HepG2 (cell line): Measurements from ENCODE around the gene ZNF367. TPM values are rescaled to one million over a fixed set of nuclear protein-coding genes. Genes with fewer than 3 reads are reported as not detected.

ENCODE experiments used
- CENPX ChIP-seq: sonication (generic); formaldehyde crosslinking; IDR thresholded peaks from 2 replicates; pipeline ENCODE4 v1.9.0; 2021; ENCODE audit warnings: mild to moderate bottlenecking, missing genetic modification reagents, moderate library complexity
- DNMT1 ChIP-seq: sonication (generic); formaldehyde crosslinking; IDR thresholded peaks from 2 replicates; pipeline ENCODE4 v1.5.1; 2020; ENCODE audit warnings: mild to moderate bottlenecking, missing genetic modification reagents
- GATAD1 ChIP-seq: IDR thresholded peaks from 2 replicates; pipeline ENCODE4 v1.6.1; 2016; ENCODE audit warnings: missing genetic modification reagents, missing compliant biosample characterization
- KDM4B ChIP-seq: sonication (generic); formaldehyde crosslinking; IDR thresholded peaks from 2 replicates; pipeline ENCODE4 v1.4.0; 2020; ENCODE audit warnings: missing genetic modification reagents
- MEF2D ChIP-seq: sonication (generic); formaldehyde crosslinking; IDR thresholded peaks from 2 replicates; pipeline ENCODE4 v1.5.1; 2020; ENCODE audit warnings: mild to moderate bottlenecking, missing genetic modification reagents
- MIER3 ChIP-seq: IDR thresholded peaks from 2 replicates; pipeline ENCODE4 v1.6.1; 2016; ENCODE audit warnings: missing compliant biosample characterization, borderline replicate concordance
- NONO ChIP-seq, 2 experiments: fragments of 450-650 bp in 1 of 2; sonication (generic) in 1 of 2; formaldehyde crosslinking in 1 of 2; IDR thresholded peaks in 1 of 2; conservative IDR thresholded peaks in 1 of 2; 2 replicates each; pipeline versions ENCODE4 v1.6.1 to v1.8.0; 2017 to 2022; ENCODE audit warnings: mild to moderate bottlenecking in 1 of 2, missing genetic modification reagents in 1 of 2, moderate library complexity in 1 of 2
- POLR2G ChIP-seq: fragments of 200-400 bp; formaldehyde crosslinking; IDR thresholded peaks from 2 replicates; pipeline ENCODE4 v1.6.1; 2018; ENCODE audit warnings: mild to moderate bottlenecking, low read depth, low read length, moderate library complexity
- ZNF136 ChIP-seq: sonication (generic); formaldehyde crosslinking; IDR thresholded peaks from 2 replicates; pipeline ENCODE4 v1.8.1; 2022; ENCODE audit warnings: low read depth, mild to moderate bottlenecking, moderate library complexity, missing genetic modification reagents
- ZNF292 ChIP-seq: sonication (generic); formaldehyde crosslinking; IDR thresholded peaks from 2 replicates; pipeline ENCODE4 v1.8.1; 2022; ENCODE audit warnings: mild to moderate bottlenecking, low read depth, missing genetic modification reagents, borderline replicate concordance
- ZNF7 ChIP-seq: IDR thresholded peaks from 2 replicates; pipeline ENCODE4 v1.6.1; 2016; ENCODE audit warnings: missing biosample characterization, missing genetic modification reagents
- ZNF766 ChIP-seq: sonication (generic); formaldehyde crosslinking; IDR thresholded peaks from 2 replicates; pipeline ENCODE4 v1.5.0; 2020; ENCODE audit warnings: missing genetic modification reagents, borderline replicate concordance
- ZNF780A ChIP-seq: sonication (generic); formaldehyde crosslinking; IDR thresholded peaks from 2 replicates; pipeline ENCODE4 v1.8.0; 2022; ENCODE audit warnings: mild to moderate bottlenecking, missing genetic modification reagents, moderate library complexity
- polyA plus RNA-seq, 8 experiments: library from polyadenylated mRNA; depleted of rRNA in 3 of 8; stranded (reverse) in 7 of 8; unstranded in 1 of 8; fragments of >200 nt; fragmentation: Illumina TruSeq in 4 of 8; extraction: Trizol in 4 of 8; gene quantifications; 2 replicates each; pipeline versions ENCODE4 v1.2.1 to v1.2.3, GENCODE V29; 2011 to 2016; ENCODE audit warnings: low read depth in 4 of 8, missing spikeins in 1 of 8, mixed read lengths in 1 of 8; ENCODE audit not compliant: insufficient read depth in 1 of 8
- total RNA-seq, 5 experiments: library from RNA; depleted of rRNA; stranded (reverse); fragments of >200 nt; fragmentation: Illumina TruSeq; extraction: Trizol; gene quantifications; 2 replicates each; pipeline ENCODE4 v1.2.3, GENCODE V29; 2016; ENCODE audit warnings: low read depth in 1 of 5
- TF ChIP-seq, protein P1 (sequence below): IDR thresholded peaks from 2 replicates; pipeline ENCODE4 v1.6.1; 2016; ENCODE audit warnings: low read depth, missing genetic modification reagents, missing compliant biosample characterization
- TF ChIP-seq, protein P2 (sequence below): sonication (generic); formaldehyde crosslinking; IDR thresholded peaks from 2 replicates; pipeline ENCODE4 v1.4.0; 2020; ENCODE audit warnings: missing genetic modification reagents
- TF ChIP-seq, protein P3 (sequence below): sonication (generic); formaldehyde crosslinking; IDR thresholded peaks from 2 replicates; pipeline ENCODE4 v1.4.0; 2020; ENCODE audit warnings: missing genetic modification reagents, low read depth, mild to moderate bottlenecking, borderline replicate concordance
- TF ChIP-seq, protein P4 (sequence below): sonication (generic); formaldehyde crosslinking; IDR thresholded peaks from 2 replicates; pipeline ENCODE4 v1.4.0; 2020; ENCODE audit warnings: missing genetic modification reagents

The ZNF367 gene
- total and polyA plus RNA-seq, 2 of the 13 experiments (the other 11 are each of a cell fraction or from before 2014, with no cell fraction given) = 2.9 to 7.7 TPM

DNA sequence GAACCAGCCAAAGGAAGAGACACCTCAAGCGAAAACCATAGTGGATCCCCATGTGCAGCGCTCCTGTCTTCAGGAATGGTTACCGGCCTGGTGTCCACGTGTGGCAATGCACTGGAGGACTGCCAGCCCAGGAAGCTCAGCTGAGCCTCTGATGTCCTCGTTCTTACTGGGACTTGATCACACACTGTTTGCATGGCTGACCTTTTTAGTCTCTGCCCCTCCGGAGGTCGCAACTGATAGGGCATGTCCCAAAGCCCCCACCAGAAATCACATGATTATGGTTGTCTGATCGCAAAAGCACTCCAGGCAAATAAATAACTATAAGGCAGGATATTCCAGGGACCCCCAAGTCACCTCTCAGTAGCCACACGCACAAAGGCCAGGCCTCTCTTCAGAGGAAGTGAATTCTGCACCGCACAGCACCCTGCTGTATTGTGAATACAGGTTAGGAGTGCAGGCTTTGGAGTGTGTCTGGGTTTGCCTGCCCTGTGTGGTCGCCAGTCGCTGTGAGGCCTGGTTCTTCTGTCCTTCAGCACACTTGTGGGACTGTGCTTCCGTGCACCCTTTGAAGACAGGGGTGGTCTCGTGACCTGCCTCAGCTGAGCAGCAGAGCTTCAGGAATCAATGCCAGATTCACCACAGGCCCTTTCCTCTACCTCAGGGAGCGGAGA, 18.4 kb upstream of the ZNF367 start (continued):
- TF ChIP-seq ZNF292 (CRISPR knock-in tag) (peak; percentile 45; the same call in 1 of the 2 replicates), CENPX (CRISPR knock-in tag) (no peak), KDM4B (CRISPR knock-in tag) (0 out of 2 replicates have a peak, but pooled peaks have one; percentile 56), MEF2D (peak; percentile 84), DNMT1 (CRISPR knock-in tag) (peak; percentile 27; the same call in 1 of the 2 replicates), ZNF136 (CRISPR knock-in tag) (peak; percentile 82; the same call in 1 of the 2 replicates), MIER3 (CRISPR knock-in tag) (peak; percentile 74; the same call in 1 of the 2 replicates), ZNF766 (CRISPR knock-in tag) (peak; percentile 86; the same call in 1 of the 2 replicates), GATAD1 (CRISPR knock-in tag) (peak; percentile 60; the same call in 1 of the 2 replicates), NONO (IDR thresholded peaks at IDR 0.05) (no peak), NONO (CRISPR knock-in tag; conservative IDR thresholded peaks at IDR 0.05) (peak; percentile 66; the same call in 1 of the 2 replicates), POLR2G (peak; percentile 42; the same call in 1 of the 2 replicates), ZNF7 (CRISPR knock-in tag) (peak; percentile 24; the same call in 1 of the 2 replicates), ZNF780A (peak; percentile 66; the same call in 1 of the 2 replicates)
- TF ChIP-seq, protein P1, sequence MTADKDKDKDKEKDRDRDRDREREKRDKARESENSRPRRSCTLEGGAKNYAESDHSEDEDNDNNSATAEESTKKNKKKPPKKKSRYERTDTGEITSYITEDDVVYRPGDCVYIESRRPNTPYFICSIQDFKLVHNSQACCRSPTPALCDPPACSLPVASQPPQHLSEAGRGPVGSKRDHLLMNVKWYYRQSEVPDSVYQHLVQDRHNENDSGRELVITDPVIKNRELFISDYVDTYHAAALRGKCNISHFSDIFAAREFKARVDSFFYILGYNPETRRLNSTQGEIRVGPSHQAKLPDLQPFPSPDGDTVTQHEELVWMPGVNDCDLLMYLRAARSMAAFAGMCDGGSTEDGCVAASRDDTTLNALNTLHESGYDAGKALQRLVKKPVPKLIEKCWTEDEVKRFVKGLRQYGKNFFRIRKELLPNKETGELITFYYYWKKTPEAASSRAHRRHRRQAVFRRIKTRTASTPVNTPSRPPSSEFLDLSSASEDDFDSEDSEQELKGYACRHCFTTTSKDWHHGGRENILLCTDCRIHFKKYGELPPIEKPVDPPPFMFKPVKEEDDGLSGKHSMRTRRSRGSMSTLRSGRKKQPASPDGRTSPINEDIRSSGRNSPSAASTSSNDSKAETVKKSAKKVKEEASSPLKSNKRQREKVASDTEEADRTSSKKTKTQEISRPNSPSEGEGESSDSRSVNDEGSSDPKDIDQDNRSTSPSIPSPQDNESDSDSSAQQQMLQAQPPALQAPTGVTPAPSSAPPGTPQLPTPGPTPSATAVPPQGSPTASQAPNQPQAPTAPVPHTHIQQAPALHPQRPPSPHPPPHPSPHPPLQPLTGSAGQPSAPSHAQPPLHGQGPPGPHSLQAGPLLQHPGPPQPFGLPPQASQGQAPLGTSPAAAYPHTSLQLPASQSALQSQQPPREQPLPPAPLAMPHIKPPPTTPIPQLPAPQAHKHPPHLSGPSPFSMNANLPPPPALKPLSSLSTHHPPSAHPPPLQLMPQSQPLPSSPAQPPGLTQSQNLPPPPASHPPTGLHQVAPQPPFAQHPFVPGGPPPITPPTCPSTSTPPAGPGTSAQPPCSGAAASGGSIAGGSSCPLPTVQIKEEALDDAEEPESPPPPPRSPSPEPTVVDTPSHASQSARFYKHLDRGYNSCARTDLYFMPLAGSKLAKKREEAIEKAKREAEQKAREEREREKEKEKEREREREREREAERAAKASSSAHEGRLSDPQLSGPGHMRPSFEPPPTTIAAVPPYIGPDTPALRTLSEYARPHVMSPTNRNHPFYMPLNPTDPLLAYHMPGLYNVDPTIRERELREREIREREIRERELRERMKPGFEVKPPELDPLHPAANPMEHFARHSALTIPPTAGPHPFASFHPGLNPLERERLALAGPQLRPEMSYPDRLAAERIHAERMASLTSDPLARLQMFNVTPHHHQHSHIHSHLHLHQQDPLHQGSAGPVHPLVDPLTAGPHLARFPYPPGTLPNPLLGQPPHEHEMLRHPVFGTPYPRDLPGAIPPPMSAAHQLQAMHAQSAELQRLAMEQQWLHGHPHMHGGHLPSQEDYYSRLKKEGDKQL = peak; percentile 52; the same call in 1 of the 2 replicates
- TF ChIP-seq, protein P2, sequence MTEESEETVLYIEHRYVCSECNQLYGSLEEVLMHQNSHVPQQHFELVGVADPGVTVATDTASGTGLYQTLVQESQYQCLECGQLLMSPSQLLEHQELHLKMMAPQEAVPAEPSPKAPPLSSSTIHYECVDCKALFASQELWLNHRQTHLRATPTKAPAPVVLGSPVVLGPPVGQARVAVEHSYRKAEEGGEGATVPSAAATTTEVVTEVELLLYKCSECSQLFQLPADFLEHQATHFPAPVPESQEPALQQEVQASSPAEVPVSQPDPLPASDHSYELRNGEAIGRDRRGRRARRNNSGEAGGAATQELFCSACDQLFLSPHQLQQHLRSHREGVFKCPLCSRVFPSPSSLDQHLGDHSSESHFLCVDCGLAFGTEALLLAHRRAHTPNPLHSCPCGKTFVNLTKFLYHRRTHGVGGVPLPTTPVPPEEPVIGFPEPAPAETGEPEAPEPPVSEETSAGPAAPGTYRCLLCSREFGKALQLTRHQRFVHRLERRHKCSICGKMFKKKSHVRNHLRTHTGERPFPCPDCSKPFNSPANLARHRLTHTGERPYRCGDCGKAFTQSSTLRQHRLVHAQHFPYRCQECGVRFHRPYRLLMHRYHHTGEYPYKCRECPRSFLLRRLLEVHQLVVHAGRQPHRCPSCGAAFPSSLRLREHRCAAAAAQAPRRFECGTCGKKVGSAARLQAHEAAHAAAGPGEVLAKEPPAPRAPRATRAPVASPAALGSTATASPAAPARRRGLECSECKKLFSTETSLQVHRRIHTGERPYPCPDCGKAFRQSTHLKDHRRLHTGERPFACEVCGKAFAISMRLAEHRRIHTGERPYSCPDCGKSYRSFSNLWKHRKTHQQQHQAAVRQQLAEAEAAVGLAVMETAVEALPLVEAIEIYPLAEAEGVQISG (CRISPR knock-in tag) = peak; percentile 73
- TF ChIP-seq, protein P3, sequence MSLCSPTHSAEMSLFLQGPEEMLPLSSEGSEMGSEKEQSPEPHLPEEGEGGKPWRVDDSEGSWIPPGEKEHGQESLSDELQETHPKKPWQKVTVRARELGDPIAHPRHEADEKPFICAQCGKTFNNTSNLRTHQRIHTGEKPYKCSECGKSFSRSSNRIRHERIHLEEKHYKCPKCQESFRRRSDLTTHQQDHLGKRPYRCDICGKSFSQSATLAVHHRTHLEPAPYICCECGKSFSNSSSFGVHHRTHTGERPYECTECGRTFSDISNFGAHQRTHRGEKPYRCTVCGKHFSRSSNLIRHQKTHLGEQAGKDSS = peak; percentile 59; the same call in 1 of the 2 replicates
- TF ChIP-seq, protein P4, sequence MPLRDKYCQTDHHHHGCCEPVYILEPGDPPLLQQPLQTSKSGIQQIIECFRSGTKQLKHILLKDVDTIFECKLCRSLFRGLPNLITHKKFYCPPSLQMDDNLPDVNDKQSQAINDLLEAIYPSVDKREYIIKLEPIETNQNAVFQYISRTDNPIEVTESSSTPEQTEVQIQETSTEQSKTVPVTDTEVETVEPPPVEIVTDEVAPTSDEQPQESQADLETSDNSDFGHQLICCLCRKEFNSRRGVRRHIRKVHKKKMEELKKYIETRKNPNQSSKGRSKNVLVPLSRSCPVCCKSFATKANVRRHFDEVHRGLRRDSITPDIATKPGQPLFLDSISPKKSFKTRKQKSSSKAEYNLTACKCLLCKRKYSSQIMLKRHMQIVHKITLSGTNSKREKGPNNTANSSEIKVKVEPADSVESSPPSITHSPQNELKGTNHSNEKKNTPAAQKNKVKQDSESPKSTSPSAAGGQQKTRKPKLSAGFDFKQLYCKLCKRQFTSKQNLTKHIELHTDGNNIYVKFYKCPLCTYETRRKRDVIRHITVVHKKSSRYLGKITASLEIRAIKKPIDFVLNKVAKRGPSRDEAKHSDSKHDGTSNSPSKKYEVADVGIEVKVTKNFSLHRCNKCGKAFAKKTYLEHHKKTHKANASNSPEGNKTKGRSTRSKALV (CRISPR knock-in tag) = 0 out of 2 replicates have a peak, but pooled peaks have one; percentile 27
